Central memory CD4-positive, alpha-beta T cell (primary cell): Measurements from ENCODE around the gene SPATA6.

Source experiments
- DNase-seq: peaks from one replicate; pipeline ENCODE4 v3.0.0; 2022

The SPATA6 gene

DNA sequence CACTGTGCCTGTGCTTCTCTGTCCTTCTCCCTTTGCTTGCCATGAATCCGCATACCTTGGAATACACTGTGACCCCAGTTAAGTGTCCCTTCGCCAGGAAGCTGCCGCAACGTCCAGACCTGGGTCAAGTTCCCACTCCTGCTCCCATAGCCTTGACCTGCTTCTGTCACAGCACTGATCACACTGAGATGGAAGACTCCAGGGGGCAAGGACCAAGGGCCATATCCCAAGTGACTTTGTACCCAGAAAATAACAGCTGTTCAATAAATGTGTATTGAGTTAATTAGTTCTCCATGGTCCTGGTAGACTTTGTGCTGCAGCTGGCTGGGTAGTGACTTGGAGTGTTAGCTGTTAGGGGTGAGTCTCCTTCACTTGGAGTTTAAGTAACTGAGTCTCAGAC is 223.6 kb downstream of the SPATA6 start:
- DNase-seq = no peak

DNA sequence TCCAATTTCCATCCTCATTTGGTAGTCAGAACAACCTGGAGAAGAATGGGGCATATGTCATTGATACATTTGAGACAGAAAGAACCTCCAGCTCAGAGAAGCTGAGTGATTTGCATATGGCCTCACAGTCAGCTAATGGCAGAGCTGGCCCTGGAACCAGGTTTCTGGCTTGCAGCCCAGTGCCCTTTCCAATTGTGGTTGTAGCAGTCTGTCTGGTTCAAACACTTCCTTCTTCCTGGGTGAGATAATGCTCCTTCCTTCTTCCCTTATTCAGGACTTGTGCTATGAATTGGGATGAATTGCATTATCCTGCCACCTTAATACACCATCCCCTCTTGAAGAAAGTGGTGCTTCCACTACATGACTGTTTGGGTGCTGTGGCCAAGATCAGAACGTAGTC is 225.3 kb downstream of the SPATA6 start:
- no peak for DNase-seq
